Erythroblast (primary cell): Measurements from ENCODE around the gene TTC7B.

Experiments used
- GATA1 ChIP-seq: IDR thresholded peaks from 2 replicates; pipeline ENCODE4 v1.6.1; 2011; ENCODE audit warnings: low read depth, mild to moderate bottlenecking, control low read depth, low read length, moderate library complexity
- POLR2A ChIP-seq: IDR thresholded peaks from 2 replicates; pipeline ENCODE4 v1.6.1; 2011; ENCODE audit warnings: mild to moderate bottlenecking, low read length

DNA sequence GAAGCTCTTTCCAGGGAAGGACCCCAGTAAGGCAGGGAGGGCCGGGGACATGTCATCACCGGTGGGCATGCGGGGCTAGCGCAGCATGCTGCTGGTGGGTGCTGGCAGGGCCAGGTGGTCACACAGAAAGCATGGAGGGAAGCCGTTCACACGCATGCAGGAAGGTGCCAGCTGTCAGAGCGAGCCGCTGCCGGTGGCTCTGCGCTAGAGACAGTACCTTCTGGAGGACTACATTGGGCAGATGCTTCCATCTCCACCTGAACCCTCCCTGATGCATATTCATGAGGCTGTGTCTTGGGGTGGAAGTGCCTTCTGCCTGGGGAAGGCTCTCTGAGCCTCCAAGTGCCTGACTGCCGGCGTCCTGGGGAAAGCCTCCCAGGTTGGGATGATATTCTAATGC lies 215.6 kb downstream of the TTC7B start:
- TF ChIP-seq GATA1 (no peak), POLR2A (no peak)
